Neuron (in vitro differentiated cells): ENCODE data around the gene SEC31A.

ENCODE experiments used
- H2AFZ ChIP-seq: one replicate; pipeline ENCODE4 v1.6.1; 2013; ENCODE audit warnings: low read depth, mild to moderate bottlenecking, inconsistent platforms, low read length, moderate library complexity
- H3K27me3 ChIP-seq: one replicate; pipeline ENCODE4 v1.6.1; 2013; ENCODE audit warnings: low read length; ENCODE audit not compliant: insufficient read depth
- H3K36me3 ChIP-seq: one replicate; pipeline ENCODE4 v1.6.1; 2013; ENCODE audit warnings: low read length; ENCODE audit not compliant: insufficient read depth
- H3K4me1 ChIP-seq: one replicate; pipeline ENCODE4 v1.6.1; 2013; ENCODE audit warnings: low read length; ENCODE audit not compliant: insufficient read depth
- H3K4me3 ChIP-seq: 2 replicates; pipeline ENCODE4 v1.5.1; 2013; ENCODE audit warnings: mild to moderate bottlenecking, low read length, moderate library complexity
- H3K9me3 ChIP-seq: one replicate; pipeline ENCODE4 v1.6.1; 2013; ENCODE audit warnings: low read length

Gene SEC31A

DNA sequence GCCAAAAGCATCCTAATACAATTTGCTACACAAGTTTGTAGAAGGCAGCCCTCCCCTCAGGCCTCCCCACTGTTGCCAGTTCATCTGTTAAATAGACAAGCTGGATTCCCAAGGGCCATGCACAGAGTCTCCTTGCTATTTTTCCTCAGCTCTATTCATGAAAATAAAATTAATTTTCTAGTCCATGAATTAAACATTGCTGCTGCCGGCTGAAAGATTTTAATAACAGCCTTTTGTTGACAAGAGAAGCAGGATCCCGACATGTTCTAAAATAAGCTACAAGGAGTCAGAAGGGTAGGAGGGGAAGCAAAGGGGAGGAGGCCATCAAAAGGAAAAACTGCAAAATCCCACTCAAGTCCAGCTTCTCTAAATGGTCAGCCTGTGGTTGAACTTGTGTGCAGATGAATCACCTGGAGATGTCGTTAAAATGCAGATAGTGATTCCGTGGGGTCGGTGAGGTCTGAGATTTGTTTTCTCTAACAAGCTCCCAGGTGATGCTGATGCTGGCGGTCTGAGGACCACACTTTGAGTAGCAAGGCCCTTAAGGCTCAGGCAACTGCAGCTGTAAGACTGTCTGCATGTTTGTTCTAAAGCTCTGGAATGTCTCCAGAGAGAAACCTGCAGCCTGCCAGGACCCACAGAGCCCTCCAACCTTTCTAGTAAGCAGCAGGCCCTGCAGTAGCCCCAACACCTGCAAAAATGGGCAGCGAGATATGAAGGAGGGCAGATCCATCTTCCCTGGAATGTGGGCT, 101.8 kb downstream of the SEC31A start:
- peaks cover 66% of the 10 kb centered on the region for H3K4me1 ChIP-seq
- H3K4me3 ChIP-seq = no peak overlapping the region
- peaks cover 2% of the 10 kb centered on the region for H3K36me3 ChIP-seq
- H3K27me3 ChIP-seq = no peaks in the 10 kb centered on the region
- H3K9me3 ChIP-seq = no peaks in the 10 kb centered on the region
- no peak overlapping the region for H2AFZ ChIP-seq

DNA sequence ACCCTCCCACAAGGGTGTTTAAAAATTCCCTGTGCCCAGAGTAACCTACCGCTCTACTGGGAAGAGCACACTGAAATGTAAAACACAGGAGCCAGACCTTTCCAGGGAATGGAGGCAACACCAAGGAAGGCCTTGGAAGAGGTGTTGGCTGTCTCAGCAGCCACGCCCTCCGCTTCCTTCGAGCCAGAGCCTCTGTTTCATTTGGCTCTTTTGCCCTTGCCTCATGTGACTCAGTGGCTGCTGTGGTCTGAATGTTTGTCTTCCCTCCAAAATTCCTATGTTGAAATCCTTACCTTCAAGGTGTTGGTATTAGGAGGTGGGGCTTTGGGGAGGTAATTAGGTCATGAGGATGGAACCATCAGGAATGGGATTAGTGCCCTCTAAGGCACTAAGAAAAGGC, 103.6 kb downstream of the SEC31A start:
- H3K4me1 ChIP-seq = peaks cover 51% of the 10 kb centered on the region
- no peaks in the 10 kb centered on the region for H3K27me3 ChIP-seq
- H3K9me3 ChIP-seq = no peaks in the 10 kb centered on the region
- H3K4me3 ChIP-seq = no peak overlapping the region
- no peak overlapping the region for H2AFZ ChIP-seq
- peaks cover 2% of the 10 kb centered on the region for H3K36me3 ChIP-seq

DNA sequence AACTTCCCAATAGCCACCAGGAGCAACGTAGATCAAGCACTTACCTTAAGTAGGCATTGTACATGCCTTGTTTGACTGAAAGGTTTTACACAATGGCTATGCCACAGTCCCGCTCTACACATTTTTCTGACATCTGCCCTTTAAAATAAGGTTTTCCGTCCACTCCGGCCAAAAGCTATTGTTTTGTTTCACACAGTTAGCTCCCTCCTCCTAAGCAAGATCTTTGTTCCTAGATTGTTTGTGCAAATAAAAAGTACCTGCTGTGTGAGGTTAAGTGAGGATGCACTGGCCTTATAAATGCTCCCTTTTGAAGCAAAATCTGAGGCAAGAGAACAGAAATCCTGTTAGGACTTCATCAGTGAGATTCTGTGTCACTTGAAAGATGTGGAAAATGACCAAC, 104.1 kb downstream of the SEC31A start:
- Histone ChIP-seq H3K4me3 (no peak overlapping the region), H3K36me3 (peaks cover 2% of the 10 kb centered on the region), H3K4me1 (peaks cover 51% of the 10 kb centered on the region), H3K27me3 (no peaks in the 10 kb centered on the region), H2AFZ (no peak overlapping the region), H3K9me3 (no peaks in the 10 kb centered on the region)

DNA sequence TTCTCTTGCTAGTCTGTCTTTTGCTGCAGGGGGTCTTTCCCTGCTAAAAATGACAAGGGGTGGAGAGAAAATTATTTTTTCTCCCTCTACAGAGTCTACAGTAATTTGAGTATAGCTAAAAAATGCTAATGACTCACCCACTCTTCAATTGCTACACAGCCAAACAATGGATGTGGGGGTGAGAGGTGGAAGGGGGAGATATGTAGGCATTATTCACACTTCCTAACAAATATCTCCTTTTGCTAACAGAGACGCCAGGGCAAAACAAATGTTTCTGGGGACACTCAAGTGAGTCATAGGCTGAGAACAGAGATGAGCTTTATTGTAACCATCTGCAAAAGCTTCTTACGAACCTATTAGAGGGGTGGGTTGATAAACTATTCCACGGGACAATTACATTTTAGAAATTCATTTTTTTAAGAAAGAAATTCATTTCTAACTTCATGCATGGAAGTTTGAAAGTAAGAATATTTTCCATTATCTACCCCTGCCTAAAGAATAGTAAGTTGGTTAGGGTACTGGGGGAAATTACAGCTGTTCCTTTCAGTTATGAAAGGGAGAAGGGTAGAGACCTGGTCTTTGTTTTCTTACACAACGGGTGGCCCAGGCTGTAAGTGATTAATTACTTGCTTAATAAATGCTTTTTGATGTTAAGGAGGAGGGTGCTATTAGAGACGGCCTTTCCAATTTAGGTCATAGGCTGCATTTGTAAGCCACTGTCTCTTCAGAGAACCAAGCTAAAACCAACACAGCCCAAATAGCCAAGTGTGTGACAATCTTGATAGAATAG, 105.1 kb downstream of the SEC31A start:
- Histone ChIP-seq H3K4me1 (peaks cover 51% of the 10 kb centered on the region), H2AFZ (no peak overlapping the region), H3K36me3 (peaks cover 2% of the 10 kb centered on the region), H3K9me3 (no peaks in the 10 kb centered on the region), H3K27me3 (no peaks in the 10 kb centered on the region), H3K4me3 (peak overlapping the region; percentile 1)

DNA sequence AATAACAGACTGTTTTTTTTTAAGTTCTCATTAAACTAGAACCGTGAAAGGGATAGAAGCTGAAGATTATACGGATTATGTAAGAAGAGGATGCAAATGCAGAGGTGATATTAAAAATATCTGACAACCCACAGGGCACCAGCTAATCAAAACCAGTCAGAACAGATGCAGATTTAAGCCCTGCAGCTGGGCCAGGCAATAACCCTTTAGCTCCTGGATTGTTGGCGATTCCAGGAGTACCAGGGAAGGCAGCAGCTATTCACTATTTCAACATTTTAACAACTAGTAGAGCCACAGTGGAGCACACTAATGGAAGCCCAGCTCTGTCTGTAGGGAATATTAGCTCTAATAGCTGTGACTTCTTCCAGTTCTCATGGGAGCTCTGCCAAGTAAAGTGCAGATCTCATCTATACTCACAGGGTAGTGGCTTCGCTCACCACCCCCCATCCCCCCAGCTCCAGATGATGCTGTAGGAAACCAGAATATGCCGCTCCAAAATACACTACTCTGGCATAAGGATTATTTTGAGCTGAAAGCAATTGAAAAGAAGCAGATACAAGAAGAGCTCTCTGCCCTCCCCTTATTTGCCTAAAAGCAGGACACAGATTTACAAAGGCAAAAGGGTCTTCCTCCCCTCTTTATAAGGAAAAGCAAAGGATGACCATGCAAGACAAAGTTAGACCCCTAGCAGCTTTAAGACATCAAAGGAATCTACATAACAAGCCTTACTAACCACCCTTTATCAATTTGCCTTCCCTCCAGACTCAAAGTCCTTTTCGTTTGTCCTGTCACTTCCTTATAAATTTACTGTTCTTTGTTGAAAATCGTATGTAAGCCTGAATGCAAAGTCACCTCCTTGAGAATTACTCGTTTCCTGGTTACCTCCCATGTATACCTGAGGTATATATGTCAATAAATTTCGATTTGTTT, 106.0 kb downstream of the SEC31A start:
- Histone ChIP-seq H3K4me3 (peak overlapping the region; percentile 1), H3K9me3 (no peaks in the 10 kb centered on the region), H2AFZ (no peak overlapping the region), H3K36me3 (peaks cover 2% of the 10 kb centered on the region), H3K4me1 (peaks cover 47% of the 10 kb centered on the region), H3K27me3 (no peaks in the 10 kb centered on the region)

DNA sequence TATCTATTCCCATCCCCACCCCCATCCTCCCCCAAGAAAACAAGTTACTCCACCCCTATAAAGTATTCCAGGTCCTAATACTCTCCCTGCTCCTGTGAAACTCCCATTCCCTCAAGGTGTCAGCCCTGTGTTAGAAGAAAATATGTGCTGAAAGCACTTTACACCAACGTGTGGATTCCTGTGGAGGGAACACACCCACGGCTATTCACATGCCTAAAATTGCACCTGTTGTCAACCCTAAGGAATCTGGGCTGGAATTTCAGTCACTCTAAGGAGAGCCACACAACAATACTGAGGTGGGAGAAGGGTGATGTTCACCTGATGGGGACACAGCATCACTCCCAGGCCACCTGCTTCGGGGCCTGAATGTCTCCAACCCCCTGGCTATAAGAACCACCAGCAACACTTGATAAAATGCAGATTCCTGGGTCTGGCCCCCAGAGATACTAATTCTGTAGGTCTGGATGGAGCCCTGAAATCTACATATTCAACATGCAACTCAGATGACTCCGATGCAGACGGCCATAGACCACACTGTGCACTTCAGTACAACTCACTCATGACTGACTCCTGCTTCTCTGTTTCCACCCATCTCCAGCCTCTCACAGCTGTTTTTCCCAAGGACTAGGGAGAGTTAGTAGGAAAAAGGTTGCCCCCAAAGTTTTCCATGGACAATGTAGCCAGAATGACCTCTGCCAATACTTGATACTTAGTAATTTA, 108.2 kb downstream of the SEC31A start:
- Histone ChIP-seq H3K4me3 (no peak overlapping the region), H3K27me3 (no peaks in the 10 kb centered on the region), H2AFZ (no peak overlapping the region), H3K36me3 (peaks cover 4% of the 10 kb centered on the region), H3K4me1 (peaks cover 33% of the 10 kb centered on the region), H3K9me3 (peaks cover 6% of the 10 kb centered on the region)

DNA sequence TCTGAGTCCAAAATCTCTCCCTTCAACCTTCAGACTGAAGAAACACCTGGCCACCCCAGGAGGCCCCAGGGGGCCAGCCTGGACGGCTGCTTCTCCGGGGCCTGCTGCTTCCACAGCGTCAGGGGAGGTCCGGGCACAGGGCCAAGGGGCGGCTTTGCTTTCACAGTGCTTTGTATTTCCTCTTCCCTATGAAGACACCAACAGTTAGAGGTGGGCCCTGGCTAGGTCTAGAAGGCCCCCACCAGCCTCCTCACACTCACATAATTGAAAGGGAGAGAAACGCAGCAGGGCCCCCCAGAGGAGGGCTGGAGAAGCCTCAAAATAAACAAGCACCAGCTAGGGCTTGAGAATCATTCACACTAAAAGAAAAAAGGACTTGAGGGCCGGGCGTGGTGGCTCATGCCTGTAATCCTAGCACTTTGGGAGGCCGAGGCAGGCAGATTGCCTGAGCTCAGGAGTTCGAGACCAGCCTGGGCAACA, 110.2 kb downstream of the SEC31A start:
- H3K9me3 ChIP-seq = peaks cover 6% of the 10 kb centered on the region
- H3K4me1 ChIP-seq = peaks cover 15% of the 10 kb centered on the region
- H3K36me3 ChIP-seq = peaks cover 3% of the 10 kb centered on the region
- H2AFZ ChIP-seq = no peak overlapping the region
- no peak overlapping the region for H3K4me3 ChIP-seq
- H3K27me3 ChIP-seq = no peaks in the 10 kb centered on the region

DNA sequence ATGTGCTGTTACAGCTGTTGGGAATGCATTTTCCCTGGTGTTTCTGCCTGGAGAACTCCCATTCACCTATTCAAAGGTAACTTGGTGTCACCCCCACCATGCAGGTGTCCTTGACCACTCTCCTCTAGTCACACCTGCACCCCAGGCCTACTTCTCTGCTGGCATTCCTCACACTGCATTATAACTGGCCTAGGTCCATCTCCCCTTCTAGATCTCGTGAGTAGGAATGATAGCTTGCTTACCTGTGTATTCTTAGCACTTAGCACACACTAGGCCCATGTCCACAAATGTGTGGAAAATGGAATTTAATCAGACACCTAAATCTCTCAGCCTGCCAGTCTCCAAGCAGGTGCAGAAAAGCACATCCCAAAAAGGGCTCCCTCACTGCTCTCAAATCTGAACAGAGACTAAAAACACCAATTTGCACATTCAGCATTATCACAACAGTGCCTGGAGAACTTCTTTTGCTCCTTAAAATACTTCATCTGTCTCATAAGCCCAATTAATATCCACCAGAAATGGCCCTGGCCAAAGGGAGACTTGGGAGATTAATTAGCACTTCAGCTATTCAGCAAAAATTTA, 110.7 kb downstream of the SEC31A start:
- Histone ChIP-seq H3K4me1 (peaks cover 10% of the 10 kb centered on the region), H3K36me3 (peaks cover 5% of the 10 kb centered on the region), H3K27me3 (no peaks in the 10 kb centered on the region), H3K9me3 (peaks cover 6% of the 10 kb centered on the region), H3K4me3 (no peak overlapping the region), H2AFZ (no peak overlapping the region)

DNA sequence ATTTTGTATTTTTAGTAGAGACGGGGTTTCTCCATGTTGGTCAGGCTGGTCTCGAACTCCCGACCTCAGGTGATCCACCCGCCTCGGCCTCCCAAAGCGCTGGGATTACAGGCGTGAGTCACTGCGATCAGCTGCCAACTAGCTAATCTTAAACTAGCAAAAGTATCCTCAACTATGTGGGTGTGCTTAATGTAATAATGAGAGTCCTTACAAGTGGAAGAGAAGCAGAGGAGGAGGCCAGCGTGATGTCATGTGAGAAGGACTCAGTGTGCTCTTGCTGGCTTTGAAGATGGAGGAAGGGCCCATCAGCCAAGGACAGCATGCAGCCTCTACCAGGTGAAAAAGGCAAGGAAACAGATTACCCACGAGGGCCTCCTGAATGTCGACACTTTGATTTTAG, 111.9 kb downstream of the SEC31A start:
- H3K9me3 ChIP-seq = peaks cover 6% of the 10 kb centered on the region

DNA sequence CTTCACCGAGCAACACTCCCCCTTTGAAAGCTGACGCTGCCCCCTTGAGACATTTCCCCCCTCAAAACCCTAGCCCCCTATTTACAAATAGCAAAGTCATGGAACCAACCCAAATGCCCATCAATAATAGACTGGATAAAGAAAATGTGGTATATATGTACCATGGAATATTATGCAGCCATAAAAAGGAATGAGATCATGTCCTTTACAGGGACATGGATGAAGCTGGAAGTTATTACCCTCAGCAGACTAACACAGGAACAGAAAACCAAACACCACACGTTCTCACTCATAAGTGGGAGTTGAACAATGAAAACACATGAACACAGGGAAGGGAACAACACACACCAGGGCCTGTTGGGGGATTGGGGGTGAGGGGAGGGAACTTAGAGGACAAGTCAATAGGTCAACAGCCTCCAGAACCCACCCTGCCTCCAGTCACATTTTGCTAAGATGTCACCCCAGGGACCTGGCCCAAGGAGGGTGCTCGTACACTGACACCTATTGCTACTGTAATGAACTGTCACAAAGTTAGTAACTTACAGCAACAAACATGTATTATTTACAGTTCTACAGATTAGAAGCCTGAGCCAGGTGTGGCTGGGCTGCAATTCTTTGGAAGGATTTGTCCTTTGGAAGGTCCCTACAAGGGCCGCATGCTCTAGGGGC, 113.0 kb downstream of the SEC31A start:
- Histone ChIP-seq H3K4me3 (no peak overlapping the region), H3K4me1 (no peaks in the 10 kb centered on the region), H3K36me3 (peaks cover 10% of the 10 kb centered on the region), H3K27me3 (no peaks in the 10 kb centered on the region), H2AFZ (no peak overlapping the region), H3K9me3 (peaks cover 9% of the 10 kb centered on the region)

More for the DNA sequence above, 111.9 kb downstream of the SEC31A start:
- Histone ChIP-seq H2AFZ (no peak overlapping the region), H3K4me1 (no peaks in the 10 kb centered on the region), H3K4me3 (no peak overlapping the region), H3K27me3 (no peaks in the 10 kb centered on the region), H3K36me3 (peaks cover 8% of the 10 kb centered on the region)

DNA sequence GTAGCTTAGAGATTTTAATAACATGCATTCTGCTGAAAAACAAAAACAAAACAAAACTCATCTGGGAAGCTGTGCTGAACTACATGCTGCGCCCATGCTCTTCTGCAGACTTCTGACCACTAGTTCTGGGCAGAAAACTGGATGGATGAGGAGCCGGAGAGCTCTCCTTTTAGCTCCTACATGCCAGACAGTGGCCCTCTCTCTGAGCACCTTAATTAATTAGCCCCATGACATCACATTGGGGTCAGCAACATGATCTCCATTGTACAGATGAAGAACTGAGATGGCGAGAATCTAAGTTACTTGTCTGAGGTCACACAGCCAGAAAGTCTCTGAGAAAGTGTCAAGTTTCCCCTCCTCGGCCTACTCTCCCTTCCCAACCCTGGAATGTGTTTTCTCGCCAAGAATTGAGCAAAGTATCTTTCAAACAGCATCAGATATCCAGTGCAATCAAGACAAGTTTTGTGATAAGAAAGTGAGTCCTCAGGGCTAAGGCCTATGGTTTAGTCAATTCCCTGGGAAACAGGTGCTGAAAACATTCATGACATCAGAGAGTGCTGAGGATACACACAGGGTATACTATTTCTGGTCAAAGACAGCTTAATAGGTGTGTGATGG, 113.9 kb downstream of the SEC31A start:
- no peaks in the 10 kb centered on the region for H3K27me3 ChIP-seq
- no peak overlapping the region for H3K4me3 ChIP-seq
- peaks cover 11% of the 10 kb centered on the region for H3K36me3 ChIP-seq
- no peak overlapping the region for H2AFZ ChIP-seq
- H3K9me3 ChIP-seq = peaks cover 10% of the 10 kb centered on the region
- H3K4me1 ChIP-seq = no peaks in the 10 kb centered on the region
